ENCODE results near the gene ZNF862. TPM values are rescaled to one million over a fixed set of nuclear protein-coding genes. Genes with fewer than 3 reads are reported as not detected.

ZNF862 gene
- total RNA-seq, 1 experiment from 2014 or later, result 1.9 TPM

- Mint-ChIP-seq H3K4me3 (no peak overlapping the region), H3K9me3 (no peaks in the 10 kb centered on the region), H3K4me1 (peaks cover 19 to 20% of the 10 kb centered on the region in 2 experiments), H3K27me3 (ENCODE audit: low read depth) (peaks cover 23% of the 10 kb centered on the region), H3K27ac (no peak overlapping the region), H3K36me3 (ENCODE audit: insufficient read depth in 1 of 3, low read depth in 3 of 3) (no peaks in the 10 kb centered on the region)
- Histone ChIP-seq H4K91ac (ENCODE audit: insufficient read length, low read depth, low read length) (no peak overlapping the region), H3K4ac (ENCODE audit: low read depth, low read length) (no peak overlapping the region), H4K20me1 (ENCODE audit: control insufficient read depth, insufficient read depth, insufficient read length) (no peaks in the 10 kb centered on the region), H3K27me3 (ENCODE audit: insufficient read depth, low read length) (no peaks in the 10 kb centered on the region), H3K23ac (ENCODE audit: insufficient read length, low read depth, low read length) (no peak overlapping the region), H3K4me1 (ENCODE audit: insufficient read depth, low read length) (peaks cover 11% of the 10 kb centered on the region; the same call in 1 of the 2 replicates), H3T11ph (ENCODE audit: low read length) (no peak overlapping the region), H3K9ac (ENCODE audit: extremely low read depth, insufficient read length, low read length) (no peak overlapping the region), H2BK15ac (ENCODE audit: low read depth, low read length) (no peak overlapping the region), H2BK120ac (ENCODE audit: low read depth, low read length, poor library complexity, severe bottlenecking) (no peak overlapping the region), H3K23me2 (ENCODE audit: insufficient read length, low read depth, low read length, poor library complexity, severe bottlenecking) (peaks cover under 1% of the 10 kb centered on the region), H3K56ac (ENCODE audit: insufficient read length, low read depth, low read length) (no peak overlapping the region), H4K8ac (replicated peaks; ENCODE audit: insufficient read length, low read depth, low read length) (no peak overlapping the region), H2BK5ac (ENCODE audit: insufficient read length, low read length) (no peak overlapping the region), H3K9me3 (ENCODE audit: control insufficient read depth, low read depth, low read length) (no peaks in the 10 kb centered on the region), H3K4me2 (ENCODE audit: insufficient read depth, insufficient read length, low read length) (no peak overlapping the region), H2BK20ac (ENCODE audit: low read depth, low read length, poor library complexity, severe bottlenecking) (no peak overlapping the region), H3K79me2 (ENCODE audit: insufficient read depth, low read length) (no peaks in the 10 kb centered on the region), H3K14ac (ENCODE audit: insufficient read depth, low read length) (no peak overlapping the region), H3K79me1 (ENCODE audit: insufficient read depth, low read depth, low read length, poor library complexity, severe bottlenecking) (no peaks in the 10 kb centered on the region), H2AFZ (ENCODE audit: low read length) (no peak overlapping the region), H2BK12ac (ENCODE audit: insufficient read length, low read depth, low read length) (no peak overlapping the region), H3K27ac (ENCODE audit: insufficient read length, low read depth, low read length) (no peak overlapping the region), H2AK5ac (ENCODE audit: insufficient read length, low read length) (no peak overlapping the region), H4K5ac (ENCODE audit: insufficient read length, low read depth, low read length) (no peak overlapping the region), H3K18ac (ENCODE audit: insufficient read length, low read depth, low read length) (no peak overlapping the region)
- no peak for TF ChIP-seq CTCF (conservative IDR thresholded peaks at IDR 0.05)
- no CpG with 5 or more reads among the region's 4 CpGs for WGBS (ENCODE audit: extremely low coverage, insufficient read length, low lambda C conversion rate)
- no peak for DNase-seq
Observed at GRCh38 chr7:149859876-149860275, 21.7 kb downstream of the ZNF862 start.

Measured in H9 (cell line).